ENCODE data around the gene PXDN.

DNA sequence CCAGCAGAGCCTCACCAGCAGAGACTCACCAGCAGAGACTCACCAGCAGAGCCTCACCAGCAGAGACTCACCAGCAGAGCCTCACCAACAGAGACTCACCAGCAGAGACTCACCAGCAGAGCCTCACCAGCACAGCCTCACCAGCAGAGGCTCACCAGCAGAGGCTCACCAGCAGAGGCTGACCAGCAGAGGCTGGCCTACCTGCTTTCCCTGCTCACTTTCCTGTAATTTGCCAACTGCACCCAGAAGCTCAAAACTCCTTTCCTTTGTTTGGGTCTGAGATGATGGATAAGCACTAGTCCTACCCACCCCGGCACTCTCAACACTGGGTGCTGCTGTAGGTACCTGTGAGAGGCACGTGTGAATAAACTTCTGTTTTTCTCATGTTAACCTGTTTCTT is 36.4 kb upstream of the PXDN start:
- TF ChIP-seq, protein P1, sequence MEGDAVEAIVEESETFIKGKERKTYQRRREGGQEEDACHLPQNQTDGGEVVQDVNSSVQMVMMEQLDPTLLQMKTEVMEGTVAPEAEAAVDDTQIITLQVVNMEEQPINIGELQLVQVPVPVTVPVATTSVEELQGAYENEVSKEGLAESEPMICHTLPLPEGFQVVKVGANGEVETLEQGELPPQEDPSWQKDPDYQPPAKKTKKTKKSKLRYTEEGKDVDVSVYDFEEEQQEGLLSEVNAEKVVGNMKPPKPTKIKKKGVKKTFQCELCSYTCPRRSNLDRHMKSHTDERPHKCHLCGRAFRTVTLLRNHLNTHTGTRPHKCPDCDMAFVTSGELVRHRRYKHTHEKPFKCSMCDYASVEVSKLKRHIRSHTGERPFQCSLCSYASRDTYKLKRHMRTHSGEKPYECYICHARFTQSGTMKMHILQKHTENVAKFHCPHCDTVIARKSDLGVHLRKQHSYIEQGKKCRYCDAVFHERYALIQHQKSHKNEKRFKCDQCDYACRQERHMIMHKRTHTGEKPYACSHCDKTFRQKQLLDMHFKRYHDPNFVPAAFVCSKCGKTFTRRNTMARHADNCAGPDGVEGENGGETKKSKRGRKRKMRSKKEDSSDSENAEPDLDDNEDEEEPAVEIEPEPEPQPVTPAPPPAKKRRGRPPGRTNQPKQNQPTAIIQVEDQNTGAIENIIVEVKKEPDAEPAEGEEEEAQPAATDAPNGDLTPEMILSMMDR (IDR thresholded peaks at IDR 0.05; ENCODE audit: low read length), result no peak
- TF ChIP-seq EZH2 (optimal IDR thresholded peaks at IDR 0.05; ENCODE audit: low read depth, low read length), result no peak
- no peak for TF ChIP-seq EZH2phosphoT487 (IDR thresholded peaks at IDR 0.05; ENCODE audit: low read length)

Measured in MM.1S (cell line).